ENCODE measurements around the gene DEDD2.

Gene DEDD2

DNA sequence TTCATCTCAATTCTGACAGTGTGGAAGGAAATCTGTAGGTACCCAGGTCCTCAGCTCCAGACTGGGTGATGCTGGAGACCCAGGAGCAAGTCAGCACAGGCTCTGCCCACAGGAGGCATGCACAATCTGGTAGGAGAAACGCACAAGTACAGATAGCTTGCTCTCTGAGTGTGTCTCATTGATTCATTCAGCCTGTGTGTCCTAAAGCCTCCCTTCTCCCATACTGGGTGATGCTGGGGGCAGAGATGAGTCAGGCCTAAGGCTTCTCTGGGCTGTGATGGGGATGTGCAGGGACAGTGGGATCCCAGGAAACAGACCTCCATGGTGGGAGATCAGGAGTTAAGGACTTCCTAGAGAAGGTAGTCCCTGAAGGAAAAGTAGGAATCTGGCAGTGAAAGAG lies 9.4 kb upstream of the DEDD2 start:
- DNase-seq: no peak

DNA sequence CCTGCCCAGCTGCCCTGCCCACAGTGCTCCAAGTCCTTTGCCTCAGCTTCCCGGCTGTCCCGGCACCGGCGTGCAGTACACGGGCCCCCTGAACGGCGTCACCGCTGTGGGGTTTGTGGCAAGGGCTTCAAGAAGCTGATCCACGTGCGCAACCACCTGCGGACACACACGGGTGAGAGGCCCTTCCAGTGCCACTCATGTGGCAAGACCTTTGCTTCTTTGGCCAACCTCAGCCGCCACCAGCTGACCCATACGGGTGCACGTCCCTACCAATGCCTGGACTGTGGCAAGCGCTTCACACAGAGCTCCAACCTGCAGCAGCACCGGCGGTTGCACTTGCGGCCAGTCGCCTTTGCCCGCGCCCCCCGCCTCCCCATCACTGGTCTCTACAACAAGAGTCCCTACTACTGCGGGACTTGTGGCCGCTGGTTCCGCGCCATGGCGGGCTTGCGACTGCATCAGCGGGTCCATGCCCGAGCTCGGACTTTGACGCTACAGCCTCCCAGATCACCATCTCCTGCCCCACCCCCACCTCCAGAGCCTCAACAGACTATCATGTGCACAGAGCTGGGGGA lies 8.3 kb upstream of the DEDD2 start:
- no peak for DNase-seq

DNA sequence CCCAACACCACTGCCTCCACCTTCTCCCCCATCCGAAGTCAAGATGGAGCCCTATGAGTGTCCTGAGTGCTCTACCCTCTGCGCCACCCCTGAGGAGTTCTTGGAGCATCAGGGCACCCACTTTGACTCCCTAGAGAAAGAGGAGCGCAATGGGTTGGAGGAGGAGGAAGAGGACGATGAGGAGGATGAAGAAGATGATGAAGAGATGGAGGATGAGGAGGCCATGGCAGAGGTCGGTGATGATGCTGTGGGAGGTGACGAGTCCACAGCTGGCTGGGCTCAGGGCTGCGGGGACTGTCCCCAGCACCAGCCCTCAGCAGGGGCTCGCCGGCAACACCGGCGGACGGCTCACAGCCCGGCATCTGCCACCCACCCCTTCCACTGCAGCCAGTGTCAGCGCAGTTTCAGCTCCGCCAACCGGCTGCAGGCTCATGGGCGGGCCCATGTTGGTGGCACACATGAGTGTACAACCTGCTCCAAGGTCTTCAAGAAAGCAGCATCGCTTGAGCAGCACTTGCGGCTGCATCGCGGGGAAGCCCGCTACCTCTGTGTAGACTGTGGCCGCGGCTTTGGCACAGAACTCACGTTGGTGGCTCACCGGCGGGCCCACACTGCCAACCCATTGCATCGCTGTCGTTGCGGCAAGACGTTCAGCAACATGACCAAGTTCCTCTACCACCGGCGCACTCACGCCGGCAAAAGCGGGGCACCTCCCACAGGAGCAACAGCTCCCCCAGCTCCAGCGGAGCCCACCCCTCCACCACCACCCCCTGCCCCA lies 7.7 kb upstream of the DEDD2 start:
- DNase-seq: no peak

DNA sequence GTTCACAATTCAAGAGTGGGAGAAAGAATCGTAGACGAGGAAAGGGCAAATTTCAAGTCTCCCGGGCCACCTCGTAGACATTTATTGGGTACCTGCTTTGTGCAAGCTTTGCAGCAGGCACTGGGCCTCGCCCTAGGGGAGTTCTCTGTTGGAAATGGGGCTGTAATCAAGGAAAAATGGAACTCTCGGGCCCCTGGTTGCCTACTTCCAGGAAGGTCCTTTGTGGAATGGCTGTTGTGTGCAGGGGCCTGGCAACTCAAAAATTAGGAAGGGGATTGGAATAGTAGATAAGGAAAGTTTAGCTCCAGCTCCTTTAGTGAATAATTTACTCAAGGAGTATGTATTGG lies 3.2 kb upstream of the DEDD2 start:
- DNase-seq: no peak

DNA sequence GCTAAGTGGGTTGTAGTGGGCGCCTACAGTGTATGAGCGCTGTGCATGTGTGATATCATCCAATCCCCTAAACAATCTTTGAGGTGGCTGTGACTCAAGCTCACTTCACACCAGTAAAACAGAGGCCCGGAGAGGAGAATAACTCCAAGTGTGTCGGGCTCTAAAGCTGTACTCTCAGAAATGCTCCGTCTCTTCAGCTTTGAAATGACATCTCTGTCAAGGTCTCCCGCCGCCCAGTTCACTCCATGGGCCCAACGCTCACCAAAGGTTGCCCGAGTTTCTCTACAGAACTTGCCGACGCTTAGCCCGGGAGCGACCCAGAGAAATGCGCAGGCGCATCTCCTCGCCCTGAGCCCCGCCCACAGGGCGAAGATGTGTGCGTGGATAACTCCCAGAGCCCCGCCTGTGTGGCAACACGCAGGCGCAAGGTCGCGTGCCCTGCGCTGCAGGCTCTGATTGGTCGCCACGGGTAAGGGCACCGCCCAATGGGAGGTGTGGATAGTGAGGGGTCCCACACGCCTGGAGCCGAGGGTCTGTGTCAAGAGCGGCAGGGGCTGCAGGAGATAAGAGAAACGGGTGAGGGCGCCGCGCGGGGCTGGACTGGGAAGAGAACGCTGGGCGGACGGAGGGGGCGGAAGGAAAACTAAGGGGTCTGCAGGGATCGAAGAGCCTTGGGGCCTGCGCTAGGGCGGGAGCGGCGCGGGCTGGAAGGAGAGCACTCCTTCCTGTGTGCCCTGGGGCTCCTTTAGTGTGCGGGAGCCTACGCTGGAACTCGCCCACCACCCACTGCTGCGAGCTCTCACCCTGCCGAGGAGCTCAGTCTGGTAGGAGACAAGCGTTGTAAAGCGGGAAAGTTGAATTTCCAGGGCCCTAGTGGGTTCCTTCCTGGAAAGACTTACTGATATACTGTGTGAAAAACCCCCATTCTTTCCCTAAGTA lies 2.6 kb upstream of the DEDD2 start, which contains the start of gene ZNF526:
Gene ZNF526, plus strand, starts transcription at position 501 of the 939 bp plus-strand sequence. CDS start 4,092 bp downstream, outside the sequence.
- peak; percentile 98 for DNase-seq

DNA sequence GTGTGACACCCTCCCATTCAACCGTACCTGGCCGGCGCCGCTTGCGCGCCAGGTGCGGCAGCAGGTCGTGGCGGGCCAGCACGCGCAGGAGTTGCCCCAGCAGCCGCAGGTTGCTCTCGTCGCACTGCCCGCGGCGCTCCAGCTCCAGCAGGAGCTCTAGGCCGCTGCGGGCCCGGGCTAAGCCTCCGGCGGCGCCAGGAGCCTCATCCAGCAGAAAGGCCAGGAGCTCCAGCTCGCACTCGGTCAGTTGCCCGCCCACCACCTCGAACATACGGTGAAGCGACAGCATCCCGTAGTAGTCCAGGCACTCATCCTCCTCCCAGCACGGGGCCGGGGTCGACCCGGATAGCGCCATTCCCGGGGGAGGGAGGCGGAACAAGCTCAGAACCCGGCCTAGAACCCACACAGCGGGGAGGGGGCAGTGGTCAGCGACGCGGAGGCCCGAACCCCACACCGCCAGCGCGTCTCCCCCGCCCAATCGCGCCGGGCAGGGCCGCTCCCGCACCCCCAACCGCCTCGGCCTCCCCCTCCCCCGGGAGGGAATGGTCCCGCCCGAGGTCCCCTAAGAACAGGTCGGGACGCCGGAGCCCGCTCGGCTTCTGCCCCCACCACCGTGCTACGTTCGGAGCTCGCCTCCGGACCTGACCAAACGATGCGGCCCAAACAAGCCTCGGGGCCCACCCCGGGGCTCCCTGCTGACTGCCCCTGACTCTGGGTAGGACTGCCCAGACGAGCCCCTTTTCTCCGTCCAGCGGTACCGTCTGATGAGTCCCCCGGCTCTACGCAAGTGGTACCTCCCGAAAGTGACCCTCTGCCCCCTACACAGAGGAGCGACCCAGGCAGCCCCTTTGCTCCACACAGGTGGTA lies 591 bp downstream of the DEDD2 start:
- peak; percentile 48 for DNase-seq

DNA sequence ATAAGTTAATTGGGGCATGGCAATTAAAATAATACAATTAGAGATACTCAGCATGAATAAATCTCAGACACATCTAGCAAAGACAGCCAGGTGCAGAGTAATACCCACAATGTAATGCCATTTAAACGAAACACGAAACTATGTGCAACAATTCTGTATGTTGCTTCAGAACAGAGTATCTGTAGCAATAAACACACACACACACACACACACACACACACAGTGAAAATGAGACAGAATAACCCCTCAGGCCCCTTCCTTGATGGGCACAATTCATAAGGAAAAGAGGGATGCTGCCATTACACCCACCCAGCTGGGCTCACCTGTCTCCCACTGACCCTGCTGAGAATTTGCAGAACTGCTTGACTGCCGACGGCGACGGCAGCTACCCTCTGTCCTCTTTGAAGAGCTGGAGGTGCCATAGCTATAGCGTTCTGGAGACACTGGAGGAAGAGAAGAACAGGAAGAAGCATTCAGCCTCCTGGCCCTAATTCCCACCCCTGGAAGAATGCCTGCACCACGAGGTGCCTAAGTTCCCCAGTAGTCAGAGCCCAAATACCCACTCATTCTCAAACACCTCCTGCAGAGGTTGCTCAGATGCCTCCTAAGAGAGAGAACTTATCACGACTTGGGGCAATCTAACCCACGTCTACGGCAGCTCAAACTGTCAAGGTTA lies 2.5 kb downstream of the DEDD2 start:
- no peak for DNase-seq

DNA sequence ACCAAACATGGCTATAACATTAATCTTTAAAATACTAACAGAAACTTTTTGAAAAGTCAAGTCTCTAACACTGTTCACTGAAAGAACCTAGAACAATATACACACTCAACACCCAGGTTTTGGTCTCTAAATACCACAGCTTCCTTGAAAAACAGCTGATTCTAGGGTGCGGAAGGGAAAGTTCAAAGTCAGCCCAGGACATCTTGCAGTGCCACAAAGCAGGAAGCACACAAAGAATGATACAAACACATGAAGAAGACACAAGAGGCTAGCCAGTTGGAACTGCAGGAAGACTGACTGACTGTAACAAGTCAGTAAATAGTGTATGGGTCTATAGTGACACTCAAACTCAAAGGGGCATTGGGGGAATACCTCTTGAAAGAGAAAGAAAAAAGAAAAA lies 4.6 kb downstream of the DEDD2 start:
- no peak for DNase-seq

DNA sequence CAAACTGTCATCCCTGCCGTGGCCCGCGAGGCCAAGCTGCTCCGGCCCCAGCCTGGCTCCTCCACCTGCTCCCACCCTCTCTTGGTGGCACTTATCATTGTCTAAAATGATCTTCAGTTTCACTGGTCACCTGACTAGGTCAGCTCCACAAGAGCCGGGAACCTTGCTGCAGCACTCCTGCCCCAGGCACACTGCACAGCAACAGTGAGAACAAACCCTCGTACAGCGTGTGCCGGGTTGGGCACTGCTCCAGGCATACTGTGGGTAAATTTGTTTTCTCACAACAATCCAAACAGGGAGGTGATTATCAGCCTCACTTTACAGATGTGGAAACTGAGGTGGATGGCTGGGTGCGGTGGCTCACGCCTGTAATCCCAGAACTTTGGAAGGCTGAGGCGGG lies 8.9 kb downstream of the DEDD2 start:
- no peak for DNase-seq

DNA sequence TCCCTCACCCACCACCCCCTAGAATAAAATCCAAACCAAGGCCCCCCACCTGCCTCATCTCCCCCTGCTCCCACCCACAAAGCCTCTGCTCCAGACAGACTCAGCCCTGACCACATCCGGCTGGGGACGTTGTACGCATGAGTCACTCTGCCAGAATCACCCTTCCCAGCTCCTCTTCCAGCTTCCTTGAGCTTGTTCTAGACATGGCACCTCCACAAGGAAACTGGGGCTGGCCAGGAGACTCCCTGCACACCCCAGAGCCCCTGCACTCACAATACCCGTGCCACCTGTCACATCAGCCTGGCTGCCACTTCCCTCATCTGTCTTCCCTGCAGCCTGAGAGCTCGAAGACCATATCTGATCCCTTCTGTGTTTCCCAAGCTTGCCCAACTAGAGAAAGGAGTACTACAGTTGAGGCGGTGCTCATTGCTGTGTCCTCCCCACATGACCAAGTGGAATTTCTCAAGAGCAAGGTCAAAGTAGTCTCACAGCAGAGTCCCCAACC lies 9.7 kb downstream of the DEDD2 start:
- DNase-seq: no peak

DNA sequence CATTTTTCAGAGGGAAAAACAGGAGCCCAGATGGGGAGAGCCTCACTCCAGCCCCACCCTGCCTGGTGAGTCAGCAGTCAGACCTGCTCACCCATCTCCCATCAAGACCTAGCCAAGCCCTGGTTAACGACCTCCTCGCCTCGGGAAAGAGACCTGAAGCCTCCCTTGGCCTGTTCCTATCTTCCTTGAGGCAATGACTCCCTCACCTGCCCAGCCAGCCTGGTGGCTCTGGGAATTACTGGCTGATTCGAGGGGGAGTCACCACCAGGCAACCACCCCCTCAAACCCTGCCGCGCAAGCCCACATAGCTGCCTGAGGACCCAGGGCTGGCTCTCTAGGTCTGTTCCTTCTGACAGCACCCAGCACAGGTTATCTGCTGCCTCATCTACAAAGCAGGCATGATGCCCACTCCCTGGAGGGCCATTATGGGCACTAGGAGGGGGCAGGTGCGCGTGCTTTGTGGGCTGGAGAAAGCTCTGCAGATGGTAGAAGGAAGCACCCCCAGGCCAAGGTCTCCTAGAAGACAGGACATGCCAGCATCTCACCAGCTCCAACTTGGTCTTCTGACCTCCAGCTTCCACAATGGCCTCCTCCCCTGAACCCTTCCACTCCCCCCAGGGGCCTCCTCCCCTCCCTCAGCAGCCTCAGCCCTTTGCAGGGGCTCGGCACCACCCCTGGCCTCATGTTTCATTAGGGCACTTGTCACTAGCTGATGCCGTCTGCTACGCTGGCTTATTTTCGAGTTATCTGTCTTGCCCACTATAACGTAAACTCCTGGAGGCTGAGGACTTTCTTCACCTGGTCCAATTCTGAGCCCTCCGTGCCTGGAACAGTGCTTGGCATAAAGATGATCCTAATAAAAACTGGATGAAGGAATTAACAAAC lies 10.4 kb downstream of the DEDD2 start:
- no peak for DNase-seq

DNA sequence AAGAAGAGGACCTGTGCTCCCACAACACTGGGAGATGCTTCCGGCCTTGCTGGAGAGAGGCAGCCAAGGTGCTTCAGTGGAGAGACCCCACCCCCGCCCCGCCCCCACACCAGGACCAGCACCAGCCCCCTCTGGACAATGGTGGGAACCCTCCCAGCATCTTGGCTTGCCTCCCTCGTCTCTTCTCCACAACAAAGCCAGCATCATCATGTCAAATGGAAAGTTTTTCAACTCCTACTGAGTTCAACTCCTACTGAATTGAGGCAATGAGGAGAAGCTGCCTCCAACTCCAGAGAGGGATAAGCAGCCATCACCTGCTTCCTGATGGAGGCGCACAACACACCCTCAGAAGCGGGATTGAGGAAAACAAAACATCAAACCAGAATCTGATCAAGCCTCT lies 12.8 kb downstream of the DEDD2 start:
- DNase-seq: no peak

DNA sequence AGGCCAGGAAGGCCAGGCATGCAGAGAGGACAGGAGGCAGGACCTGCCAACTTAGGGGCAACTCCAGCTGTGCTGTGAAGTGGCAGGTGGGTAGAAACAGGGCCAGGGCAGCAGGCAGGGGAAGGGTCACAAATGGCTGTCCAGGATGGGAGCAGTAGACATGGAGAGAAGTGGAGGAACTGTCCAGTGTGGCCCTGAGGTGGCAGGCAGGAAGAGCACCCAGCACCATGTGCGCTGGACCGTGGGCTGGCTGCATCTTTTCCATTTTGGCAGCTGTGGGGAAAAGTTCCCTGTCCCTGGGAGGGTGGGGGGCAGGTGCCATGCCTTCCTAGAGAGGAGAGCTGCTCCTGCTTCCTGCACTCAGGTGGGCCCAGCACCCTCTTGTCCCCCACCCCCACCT lies 13.8 kb downstream of the DEDD2 start:
- no peak for DNase-seq

DNA sequence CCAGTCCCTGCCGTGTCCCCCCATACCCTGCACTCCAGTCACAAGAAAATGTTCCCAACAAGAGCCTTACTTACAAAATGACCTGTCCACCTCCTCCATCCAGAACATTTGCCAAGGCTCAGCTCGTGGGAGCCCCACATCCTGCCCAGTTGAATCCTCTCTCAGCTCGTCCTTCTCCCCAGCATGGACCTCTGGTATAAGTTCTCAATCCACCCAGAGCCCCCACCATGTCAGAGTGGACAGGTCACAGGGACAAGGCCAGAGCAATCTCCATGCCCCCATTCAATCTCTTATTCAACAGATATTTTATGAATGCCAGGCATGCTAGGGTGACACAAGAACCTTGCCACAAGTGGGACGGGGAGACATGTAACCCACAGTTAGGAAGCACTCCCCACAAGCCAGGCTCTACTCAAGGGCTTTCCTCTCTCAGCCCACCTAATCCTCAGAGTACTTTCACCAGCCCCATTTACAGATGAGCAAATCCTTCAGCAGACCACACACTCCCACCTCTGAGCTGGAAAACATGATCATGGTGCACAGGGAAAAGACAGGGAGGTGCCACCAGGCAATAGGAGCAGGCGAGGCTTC lies 15.1 kb downstream of the DEDD2 start:
- no peak for DNase-seq

DNA sequence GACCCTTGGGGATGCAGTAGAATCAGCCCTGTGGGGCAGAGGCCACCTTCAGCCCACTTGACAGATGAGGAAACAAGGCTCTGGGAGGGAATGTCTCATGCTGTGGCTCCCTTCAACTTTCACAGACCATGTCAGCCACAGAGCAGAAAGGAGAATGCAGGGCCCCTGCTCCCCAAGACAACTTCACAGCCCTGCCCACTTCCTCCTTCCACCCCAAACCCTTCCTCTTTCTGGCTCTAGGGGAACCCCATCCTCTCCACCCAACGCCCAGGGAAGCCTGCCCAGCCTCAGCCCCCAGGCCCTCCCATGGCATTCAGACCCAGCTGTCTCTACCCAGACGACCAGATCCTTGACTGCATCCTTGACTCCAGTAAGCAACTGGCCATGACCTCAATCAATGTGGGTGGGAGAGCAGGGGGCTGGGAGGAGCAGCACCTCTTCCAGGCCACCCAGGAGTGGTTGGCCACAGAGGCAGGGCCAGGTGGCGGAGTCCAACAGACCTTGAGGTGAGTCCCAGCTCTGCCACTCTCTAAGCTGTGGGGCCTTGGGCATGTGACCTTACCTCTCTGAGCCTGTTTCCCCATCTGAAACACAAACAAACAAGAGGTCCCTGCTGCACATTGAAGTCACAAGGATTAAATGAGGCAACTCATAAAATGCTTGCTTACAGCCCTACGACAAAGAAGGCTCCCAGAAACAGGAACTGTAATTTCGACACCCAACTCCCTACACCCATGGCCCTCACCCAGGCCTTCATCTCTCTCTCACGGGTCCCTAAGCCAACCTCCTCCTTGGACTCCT lies 15.8 kb downstream of the DEDD2 start:
- DNase-seq: peak; percentile 38

DNA sequence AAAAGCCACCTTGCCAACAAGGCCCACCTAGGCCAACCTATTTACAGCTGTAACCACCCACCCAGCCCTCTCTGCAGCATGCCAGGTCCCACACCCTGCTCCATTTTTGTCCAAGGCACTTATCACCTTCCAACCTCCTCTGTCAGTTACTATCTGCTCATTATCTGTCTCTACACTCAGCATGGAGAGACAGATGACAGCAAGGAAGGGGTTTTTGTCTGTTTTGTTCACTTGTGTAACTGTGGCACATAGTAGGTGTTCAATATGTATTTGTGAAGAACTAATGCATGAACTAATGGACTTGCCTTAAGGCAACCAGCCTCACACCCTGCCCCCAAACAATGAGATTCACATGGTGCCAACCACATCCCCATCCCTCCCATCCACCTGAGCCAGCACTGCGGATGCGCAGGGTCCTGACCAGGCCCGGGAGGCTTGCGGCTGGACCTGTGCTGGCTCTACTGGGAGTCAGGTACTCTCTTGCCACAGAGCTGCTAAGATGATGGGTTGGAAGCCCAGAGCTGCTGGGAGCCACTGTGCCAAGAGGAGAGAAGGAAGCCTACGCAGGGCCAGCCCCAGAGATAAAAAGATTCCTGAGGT lies 17.3 kb downstream of the DEDD2 start:
- no peak for DNase-seq

DNA sequence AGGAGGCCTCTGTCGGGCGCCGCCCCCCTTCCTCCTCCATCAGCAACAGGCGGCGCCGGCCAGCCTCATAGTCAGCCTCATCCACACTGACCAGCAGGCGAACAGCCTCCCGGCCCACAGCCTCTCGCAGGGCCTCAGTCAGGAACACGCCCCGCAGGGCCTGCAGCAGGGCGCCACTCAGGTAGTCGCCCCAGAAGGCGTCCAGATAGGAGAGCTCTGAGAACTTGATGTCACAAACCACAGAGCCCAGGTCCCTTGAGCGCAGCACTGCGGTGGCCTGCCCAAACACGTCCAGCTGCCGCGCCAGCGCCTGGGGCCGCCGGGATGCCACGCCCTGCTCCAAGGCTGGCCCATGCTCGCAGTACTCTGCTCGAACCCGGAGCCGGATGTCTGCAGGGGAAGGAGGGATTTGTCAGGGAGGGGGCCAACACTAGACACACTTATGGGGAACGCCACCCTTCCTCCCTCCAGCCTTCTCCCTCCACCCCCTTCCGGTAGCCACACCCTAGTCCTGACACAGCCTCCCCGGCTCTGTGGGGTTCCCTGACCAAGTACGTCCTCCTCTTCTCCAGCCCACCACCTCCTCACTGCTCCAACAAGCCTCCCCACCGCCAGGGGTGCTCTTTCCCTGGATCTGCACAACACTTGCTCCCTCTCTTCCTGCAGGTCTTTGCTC lies 17.9 kb downstream of the DEDD2 start:
- DNase-seq: peak; percentile 79

DNA sequence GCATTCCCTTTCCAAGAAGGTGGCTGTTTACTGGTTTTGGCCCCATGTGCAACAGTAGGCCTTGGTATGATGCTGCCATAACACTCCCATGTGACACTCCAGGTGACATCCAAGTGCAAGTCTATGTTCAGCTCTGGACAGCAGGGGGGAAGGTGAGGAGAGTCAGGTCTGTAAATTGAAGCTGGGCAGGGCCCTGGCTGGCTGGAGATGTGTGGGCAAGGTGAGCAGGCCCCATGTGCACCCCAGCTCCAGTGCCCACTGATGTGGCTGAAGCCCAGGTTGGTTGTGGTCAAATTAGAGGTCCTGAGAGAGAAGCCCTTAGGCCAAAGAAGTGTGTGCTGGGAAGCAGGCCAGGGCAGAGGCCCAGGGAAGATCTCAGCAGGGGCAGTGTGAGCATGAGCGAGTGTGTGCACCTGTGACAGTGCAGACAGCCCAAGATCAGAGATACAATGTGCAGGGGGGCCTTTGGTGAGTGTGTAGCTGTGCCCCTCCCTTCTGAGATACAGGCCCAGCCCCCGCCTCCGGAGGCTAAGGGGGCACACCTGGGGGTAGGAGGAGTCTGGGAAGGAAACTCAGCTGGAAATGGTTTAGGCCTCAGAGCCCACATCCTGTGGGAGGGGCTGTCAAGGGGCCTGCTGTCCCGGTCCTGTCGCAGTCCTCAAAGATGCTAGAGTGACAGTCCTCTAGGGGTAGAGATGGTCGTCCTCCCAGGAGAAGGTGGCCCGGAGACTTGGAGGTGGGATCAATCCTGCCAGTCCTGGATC lies 18.6 kb downstream of the DEDD2 start:
- DNase-seq: peak; percentile 56

All from activated CD4-positive, alpha-beta T cell treated with anti-CD3 and anti-CD28 coated beads for 48 hours (primary cell).